CD4-positive, alpha-beta T cell treated with Interleukin-2 at 100 ng/mL for 4 hours (primary cell): ENCODE data around the gene SRSF10.
A peak's percentile ranks its signal among the peaks of the same experiment; 100 is the strongest.
"Not testable (repeated sequence)": the region's sequence is repeated elsewhere in the genome, so short reads cannot be mapped to it uniquely, and the experiment has no call there.

Source experiments
- DNase-seq: peaks from one replicate; pipeline ENCODE4 v3.0.0-alpha.2; 2020; ENCODE audit warnings: low spot score

Gene SRSF10

DNA sequence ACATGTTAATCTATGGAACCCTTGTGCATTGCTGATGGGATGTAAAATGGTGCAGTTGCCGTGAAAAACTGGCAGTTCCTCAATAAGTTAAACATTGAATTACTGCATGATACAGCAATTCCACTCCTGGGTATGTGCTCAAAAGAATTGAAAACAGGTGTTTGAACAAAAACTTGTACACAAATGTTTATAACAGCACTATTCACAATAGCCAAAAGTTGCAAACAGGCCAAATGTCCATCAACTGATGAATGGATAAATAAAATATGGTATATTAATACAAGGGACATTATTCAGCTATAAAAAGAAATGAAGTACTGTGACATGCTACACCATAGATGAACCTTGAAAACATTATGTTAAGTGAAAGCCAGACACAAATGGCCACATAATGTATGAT, 17.7 kb upstream of the SRSF10 start:
- DNase-seq = no peak

DNA sequence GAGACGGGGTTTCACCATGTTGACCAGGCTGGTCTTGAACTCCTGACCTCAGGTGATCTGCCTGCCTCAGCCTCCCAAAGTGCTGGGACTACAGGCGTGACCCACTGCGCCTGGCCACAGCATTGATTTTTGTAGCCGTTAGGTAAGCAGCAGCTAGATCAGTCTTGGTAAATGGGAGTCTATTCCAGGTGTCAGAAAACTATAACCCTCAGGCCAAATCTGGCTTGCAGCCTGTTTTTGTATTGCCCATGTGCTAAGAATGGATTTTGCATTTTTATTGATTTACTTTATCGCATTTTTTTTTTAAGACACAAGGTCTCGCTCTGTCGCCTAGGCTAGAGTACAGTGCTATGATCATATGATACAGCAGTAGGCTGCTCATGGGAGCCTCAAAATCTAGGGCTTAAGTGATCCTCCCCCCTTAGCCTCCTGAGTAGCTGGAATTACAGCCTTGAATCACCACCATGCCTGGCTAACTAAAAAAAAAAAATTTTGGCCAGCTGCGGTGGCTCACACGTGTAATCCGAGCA, 16.6 kb upstream of the SRSF10 start:
- DNase-seq = no peak

DNA sequence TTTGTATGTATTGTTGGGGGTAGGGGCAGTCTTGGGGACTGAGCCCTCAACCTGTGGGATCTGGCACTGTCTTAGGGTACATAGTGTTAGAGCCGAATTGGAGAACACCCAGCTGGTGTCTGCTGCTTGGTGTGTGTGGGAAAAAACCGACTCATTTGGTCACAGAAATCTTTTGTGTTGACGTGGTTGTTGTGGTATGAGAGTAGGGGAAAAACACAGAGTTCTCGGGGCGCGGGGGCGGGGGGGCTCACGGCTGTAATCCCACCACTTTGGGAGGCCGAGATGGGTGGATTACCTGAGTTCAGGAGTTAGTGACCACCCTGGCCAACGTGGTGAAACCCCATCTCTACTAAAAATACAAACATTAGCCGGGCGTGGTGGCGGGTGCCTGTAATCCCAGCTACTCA, 15.3 kb upstream of the SRSF10 start:
- DNase-seq = no peak

DNA sequence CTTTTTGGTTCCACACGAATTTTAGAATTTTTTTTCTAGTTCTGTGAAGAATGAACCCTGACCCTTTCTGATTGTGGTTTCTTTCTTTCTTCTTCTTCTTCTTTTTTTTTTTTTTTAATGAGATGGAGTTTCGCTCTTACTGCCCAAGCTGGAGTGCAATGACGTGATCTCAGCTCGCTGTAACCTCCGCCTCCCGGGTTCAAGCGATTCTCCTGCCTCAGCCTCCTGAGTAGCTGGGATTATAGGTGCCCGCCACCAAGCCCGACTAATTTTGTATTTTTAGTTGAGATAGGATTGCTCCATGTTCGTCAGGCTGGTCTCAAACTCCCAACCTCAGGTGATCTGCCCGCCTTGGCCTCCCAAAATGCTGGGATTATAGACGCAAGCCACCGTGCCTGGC, 11.9 kb upstream of the SRSF10 start:
- not testable (repeated sequence) for DNase-seq

DNA sequence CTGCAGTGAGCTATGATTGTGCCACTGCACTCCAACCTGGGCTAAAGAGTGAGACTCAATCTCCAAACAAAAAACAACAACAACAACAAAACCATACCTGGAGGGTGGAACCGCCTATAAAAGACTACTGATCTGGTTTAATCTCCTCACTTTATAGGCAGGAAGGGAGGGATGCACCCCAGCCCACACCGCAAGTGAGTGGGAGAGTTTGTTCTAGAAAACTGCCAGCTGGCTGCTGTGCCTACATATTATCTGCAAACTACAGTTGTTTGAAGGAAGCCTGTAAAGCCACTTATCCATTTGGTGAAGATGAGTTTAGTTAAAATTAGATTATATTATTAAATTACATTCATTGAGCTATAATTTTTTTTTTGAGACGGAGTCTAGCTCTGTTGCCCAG, 9.1 kb upstream of the SRSF10 start:
- DNase-seq = no peak

DNA sequence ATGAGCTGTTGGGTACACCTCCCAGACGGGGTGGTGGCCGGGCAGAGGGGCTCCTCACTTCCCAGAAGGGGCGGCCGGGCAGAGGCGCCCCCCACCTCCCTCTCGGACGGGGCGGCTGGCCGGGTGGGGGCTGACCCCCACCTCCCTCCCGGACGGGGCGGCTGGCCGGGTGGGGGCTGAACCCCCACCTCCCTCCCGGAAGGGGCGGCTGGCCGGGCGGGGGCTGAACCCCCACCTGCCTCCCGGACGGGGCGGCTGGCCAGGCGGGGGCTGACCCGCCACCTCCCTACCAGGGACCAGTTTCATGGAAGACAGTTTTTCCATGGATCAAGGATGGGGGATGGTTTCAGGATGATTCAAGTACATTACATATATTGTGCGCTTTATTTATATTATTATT, 6.9 kb upstream of the SRSF10 start:
- not testable (repeated sequence) for DNase-seq

DNA sequence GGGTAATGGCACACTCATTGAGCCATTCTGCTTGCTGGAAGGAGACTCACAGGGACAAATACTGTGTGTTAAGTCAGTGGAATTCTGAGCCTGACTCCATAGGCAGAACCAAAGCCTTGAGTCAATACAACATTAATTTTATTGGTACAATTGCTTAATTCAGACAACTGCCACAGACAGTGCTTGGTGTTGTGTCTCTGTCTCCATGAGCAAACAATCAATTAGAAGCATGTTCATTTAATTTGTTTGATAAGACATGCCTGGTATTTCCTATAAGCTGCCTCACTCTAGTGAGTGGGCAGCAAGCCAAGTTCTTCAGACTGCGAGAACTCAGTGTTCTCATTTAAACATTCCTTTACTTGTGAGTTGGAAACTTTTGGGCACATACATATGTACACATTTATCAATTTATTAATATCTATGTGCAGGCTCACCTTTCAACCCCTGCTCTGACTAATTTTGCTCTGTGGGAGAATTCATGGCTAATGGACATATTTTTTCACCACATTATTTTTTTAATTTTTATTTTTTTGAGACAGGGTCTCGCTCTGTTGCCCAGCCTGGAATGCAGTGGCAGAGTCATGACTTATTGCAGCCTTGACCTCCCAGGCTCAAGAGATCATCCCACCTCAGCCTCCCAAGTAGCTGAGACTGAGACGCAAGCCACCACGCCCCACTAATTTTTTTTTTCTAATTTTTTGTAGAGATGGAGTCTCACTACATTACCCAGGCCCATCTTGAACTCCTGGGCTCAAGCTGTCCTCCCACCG, 4.5 kb upstream of the SRSF10 start:
- no peak for DNase-seq

DNA sequence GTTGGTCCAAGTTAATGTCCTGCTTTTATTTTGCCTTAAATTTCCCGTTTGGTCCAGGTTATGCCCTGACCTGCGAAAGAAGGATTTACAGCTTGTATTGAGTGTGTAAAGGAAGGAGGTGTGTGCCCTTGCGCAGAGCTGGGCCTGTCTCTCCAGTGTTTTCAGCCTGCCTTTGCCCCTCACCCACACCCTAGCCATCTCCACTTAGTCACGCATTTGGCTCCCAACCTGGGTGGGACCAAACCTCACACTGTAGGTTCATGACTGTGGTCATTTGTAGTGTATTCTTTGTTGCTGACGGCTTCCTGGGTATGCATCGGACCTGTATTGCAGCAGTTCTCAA, 572 bp upstream of the SRSF10 start:
- DNase-seq = peak; percentile 27

DNA sequence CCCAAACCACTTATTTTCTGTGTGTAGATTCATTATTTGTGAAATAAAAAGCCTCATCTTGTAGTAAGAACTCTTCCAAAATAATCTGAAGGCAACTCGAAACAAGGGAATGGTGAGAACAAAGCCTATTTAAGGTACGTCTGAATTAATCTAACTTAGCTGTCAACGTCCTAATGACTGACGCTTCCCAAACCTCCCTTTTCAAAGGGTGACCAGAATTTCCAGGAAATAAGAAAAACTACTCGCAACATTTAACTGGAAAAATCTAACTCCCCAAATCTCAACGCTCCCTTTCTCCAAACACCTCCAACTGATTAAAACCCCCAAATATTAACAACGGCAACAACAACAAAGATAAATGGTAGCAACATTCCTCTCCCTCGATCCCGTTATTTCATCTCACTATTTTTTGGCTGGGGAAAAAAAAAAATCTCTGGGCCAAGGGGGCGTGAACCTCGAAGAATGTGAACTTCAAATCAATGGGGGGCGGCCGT, 693 bp downstream of the SRSF10 start:
- no peak for DNase-seq

DNA sequence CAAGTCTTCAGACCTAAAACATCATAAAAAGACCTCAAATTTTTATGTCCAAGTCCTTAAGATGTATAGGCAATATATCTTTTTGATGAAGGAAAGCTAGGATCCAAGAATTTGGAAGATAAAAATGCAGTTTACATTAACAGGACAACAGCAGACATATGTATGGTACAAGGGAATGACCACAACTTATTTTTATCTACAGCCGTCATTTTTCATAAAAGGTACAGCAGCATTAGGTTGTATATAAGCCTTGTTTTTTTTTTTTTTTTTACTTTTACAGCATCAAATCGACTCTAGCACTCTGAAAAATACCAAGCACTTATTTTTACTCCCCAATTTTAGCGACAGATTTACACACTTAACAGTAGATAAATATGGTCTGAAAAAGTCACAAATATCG, 1.3 kb downstream of the SRSF10 start:
- DNase-seq = no peak

DNA sequence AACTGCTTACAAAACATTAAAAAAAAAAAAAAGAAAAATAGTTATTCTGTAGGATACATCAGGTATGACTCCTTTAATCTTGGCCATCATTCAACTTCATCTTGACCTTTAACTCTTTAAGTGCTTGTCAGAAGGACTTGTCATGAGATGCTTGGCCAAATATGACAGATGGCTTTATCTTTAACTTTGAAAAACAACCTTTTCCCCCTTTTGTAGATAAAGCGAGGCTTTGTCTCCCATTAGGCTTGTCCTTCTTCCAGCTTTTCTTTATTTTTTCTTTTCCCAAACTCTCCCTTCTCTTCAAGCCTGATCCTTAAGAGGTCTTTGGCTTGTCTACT, 2.3 kb downstream of the SRSF10 start:
- no peak for DNase-seq

DNA sequence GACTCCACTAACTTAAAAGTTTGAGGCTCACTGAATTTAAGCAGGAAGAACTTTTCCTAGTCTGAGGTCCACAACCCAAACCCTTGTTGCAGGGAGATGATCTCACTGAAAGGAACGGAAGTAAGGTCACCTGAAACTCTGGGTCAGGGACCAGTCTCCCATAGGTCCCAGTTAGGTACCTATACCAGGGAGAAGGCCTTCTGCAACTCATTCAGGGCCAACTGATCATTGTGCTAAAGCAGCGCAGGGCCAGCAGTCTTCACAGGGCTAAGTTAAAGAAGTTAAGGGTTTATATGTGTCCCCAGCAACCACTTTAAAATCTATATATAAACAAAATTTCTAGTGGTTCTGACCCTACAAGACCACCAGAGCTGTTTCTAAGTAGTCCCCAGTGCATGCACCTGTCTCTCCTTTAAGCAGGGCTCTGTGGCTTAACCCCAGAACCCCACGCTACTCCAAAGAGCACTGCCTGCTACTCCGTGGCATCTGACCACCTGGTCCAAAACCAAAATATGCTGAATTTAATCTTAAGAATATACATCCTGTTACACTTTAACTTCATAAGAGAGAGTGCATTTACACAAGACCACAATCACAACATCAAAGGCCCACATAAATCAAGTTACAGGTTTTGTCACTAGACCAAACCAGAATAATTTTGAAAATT, 2.8 kb downstream of the SRSF10 start:
- no peak for DNase-seq

DNA sequence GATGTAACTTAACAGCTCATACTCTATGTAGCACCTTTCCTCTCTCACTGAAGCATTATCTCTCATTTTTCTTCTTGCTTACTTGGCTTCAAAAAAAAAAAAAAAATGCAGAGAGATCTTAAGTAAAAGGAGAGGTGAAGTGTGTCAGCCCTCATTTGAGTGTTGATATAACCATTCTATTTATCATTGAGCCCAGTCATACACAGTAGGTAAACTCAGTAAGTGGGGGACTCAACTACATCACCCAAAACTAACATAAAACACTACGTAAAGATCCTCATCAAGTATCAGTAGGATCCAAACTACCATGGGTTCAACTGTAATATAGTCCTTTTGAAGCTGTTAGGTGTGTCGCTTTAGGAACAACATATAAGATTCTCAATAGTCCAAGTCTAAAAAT, 12.3 kb downstream of the SRSF10 start:
- no peak for DNase-seq

DNA sequence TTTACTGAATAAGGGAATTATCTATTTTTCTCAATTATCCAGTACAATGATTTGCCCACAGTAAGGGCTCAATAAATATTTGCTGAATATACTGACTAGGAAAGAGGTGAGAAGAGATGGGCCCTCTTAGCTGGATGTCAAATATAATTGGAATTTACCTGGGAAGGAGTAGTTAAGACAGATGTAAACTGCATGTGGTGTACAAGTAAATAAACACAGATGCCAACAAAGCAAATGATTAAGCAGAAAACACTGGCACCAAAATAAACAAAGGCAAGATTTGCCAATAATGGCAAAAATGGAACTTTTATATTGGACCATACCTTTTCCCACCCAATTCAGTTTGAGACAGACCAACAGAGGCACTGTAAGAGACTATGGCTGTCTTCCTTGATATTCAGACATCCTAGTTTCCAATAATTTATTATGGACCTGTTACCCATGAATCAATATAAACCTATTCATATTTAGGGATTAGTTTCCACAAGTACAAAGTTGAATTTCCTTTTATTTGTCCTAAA, 13.1 kb downstream of the SRSF10 start:
- no peak for DNase-seq

DNA sequence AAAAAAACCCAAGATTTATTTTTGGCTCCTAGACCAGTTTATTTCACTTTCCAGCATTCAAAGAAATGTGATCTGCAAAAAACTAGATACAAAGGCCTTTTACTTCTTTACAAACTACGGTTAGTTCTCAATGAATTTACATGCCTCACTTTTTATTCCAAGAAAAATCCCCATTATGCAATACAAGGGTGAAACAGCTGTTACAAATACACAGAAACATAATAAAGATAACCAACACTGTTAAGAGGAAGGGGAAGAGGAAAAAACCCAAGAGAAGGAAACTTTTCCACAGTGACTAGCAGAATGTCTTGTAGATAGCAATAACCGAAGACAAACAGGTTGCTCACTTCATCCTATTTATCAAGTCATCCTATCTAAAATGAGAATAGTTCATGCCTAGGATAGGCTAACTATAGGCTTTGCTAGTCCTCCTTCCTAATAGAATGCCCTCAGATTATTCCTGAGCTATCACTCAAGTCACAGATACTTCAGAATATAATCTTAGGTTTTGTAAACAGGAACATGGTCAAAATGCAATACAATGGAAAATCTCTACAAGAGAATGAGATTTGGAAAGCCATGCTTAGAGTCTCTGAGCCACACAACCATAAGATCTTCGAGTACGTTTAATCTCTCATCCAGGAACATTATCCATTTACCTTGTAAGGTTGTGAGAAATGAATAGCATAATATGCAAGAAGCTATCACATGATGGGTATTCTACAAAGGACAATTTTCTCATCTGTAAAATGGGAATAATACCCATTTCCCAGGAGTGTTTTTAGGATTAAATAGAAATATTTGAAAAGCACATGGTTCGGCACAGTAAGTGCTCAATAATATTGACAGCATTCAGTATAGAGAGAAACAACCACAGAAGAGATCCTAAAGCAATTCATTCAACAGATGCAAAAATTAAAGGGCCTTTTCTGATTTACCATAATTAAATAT, 15.1 kb downstream of the SRSF10 start:
- DNase-seq = no peak

DNA sequence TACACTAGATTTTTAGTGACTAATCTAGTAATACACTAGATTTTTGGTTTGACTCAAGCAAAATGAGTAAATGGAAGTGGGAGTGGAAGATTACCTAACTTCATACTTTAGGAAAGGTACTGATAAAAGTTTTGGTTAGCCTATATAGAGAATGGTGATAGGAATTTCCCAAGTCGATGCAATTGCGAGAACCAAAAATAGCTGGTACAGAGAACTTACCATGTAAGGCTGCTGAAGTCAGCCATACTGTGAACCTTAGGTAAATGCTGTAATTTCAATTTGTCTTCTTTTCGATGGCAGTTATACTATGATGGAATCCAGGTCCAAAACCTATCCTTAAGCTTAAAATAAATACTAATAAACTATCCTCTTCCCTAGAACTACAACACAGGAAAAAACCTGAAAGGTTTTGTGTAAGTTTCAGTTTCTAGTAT, 15.9 kb downstream of the SRSF10 start:
- DNase-seq = no peak

DNA sequence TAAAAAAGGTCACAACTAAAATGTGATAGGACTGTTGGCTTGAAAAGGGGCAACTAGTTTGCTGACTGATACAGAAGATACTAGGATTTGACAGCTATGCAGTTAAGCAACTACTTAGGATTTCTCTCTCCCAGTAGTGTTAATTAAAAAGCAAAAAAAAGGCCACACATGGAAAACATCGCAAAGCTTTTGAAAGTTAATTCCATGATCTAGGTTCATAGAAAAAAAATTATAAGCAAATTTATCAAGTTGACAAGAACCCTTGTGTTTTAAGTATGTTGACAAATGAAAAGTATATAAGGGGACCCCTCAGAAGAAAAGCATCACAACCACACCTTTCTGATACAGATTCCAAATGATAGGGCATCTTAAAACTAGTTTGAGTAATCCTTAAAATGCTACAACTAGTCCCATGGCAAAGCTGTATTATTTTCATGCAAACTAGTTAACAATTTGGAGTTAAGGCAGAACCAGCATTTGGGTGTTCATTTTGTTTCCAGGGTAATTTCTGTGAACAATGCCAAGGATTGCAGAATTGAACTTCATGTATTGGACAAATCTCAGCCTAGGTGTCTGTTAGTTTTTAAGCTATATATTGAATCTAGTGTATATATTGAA, 16.4 kb downstream of the SRSF10 start:
- DNase-seq = no peak

DNA sequence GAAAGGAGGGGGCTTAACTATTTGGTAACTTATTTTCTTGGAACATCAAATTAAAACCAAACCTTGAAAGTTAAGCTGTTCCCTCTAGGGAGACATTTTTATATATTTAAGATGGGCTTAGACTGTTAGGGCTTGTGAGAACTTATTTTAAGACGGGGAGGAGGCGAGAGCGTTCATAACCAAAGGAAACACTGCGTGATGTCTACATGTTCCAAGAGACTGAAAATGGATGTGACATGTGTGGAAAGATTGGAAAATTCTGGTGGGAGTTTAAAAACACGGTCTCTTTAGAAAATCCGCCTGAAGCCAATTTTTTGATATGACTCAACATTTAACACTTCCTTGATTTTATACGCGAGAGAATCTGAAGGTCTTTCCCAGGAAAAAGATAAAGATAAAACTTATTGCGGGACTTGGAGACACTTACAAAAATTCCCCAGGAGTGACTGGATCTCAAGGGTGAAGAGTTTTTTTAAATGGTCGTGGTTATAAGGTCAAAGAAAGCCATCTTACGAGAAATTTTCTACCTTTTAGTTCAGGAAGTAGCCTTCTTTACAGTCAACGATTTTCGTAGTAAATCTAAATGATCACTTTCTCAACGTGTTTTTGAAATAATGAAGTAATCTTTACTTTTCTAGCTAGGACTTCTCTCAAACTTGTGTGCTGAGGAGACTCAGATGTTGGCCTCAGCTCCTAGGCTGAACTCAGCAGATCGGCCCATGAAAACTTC, 19.7 kb downstream of the SRSF10 start:
- DNase-seq = no peak

DNA sequence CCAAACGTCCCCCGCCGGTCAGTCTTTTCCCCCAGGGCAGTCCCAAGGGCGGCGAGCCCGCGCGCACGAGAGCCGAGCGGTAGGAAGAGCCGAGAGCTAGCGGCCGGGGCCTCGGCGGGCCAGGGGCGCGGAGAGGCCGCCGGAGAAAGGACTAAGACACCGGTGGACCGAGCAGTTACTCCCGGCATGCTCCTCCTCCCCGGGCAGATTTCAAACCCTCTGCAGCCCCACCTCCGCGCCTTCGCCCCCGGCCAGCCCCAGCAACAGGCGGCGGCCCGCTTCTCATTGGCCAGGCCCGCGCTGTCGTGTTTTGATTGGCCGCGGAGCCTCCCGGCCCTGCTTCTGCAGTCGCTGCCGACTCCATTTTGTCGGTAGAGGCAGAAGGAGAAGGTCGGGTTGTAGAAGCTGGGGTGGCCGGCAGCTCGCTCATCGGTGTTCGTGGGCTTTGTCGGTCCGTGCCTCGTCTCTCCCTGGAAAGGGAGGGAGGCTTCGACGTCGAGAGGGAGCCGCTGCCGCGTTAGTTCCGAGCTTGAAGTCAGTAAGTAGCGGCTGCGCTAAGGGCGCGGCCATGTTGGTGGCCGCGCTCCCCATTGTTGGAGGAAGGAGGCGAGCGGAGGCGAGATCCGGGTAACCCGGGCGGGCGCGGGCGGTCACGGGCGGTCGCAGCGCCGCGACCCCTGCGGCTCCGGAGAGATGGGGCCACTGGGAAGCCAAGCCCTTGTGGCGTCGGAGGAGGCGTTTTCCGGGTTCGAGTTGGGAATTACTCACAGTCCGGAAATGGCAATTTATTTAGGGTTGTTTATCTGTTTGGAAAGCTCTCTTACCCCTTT, 20.5 kb downstream of the SRSF10 start, which contains the start of gene PNRC2:
Gene PNRC2 (plus strand): TSS at position 368 of the 830 bp plus-strand sequence. CDS start 1,630 bp downstream, outside the sequence.
- DNase-seq = peak; percentile 95
